Measurements from ENCODE around the gene CCN5. TPM values are rescaled to one million over a fixed set of nuclear protein-coding genes. Genes with fewer than 3 reads are reported as not detected.
A peak's percentile ranks its signal among the peaks of the same experiment; 100 is the strongest.

Gene CCN5
- total and polyA plus RNA-seq, 2 experiments from 2014 or later = 0.20 TPM; not detected in 1

- no peaks in the 10 kb centered on the region for H3K4me1 ChIP-seq (ENCODE audit: low read depth)
- TF ChIP-seq CTCF (IDR thresholded peaks at IDR 0.05; ENCODE audit: low read depth, low read length) = no peak
Observed at GRCh38 chr20:44776980-44777379, 61.8 kb downstream of the CCN5 start.

More at GRCh38 chr20:44776980-44777379, 61.8 kb downstream of the CCN5 start:
- no peak overlapping the region for H3K4me3 ChIP-seq
- peak; percentile 50 to 74 for DNase-seq (ENCODE audit: low read depth in 1 of 2, low spot score in 1 of 2)
- no peak overlapping the region for H3K27ac ChIP-seq
- H3K36me3 ChIP-seq = no peaks in the 10 kb centered on the region
- no peaks in the 10 kb centered on the region for H3K27me3 ChIP-seq
- no peaks in the 10 kb centered on the region for H3K9me3 ChIP-seq (ENCODE audit: low read depth)

Other genes with a start within 250 kb of the CCN5 start
- 5.6 and 6.1 TPM in 2 replicates for gene TTPAL, start 239.5 kb upstream of the CCN5 start, total RNA-seq
- 6.6 and 9.8 TPM in 2 replicates for gene TTPAL, start 239.5 kb upstream of the CCN5 start, polyA plus RNA-seq
- 49.2 and 82.9 TPM in 2 replicates for gene SERINC3, start 193.3 kb upstream of the CCN5 start, total RNA-seq
- 73.8 and 95.1 TPM in 2 replicates for gene SERINC3, start 193.3 kb upstream of the CCN5 start, polyA plus RNA-seq
- 100 and 112 TPM in 2 replicates for gene PKIG, start 132.8 kb upstream of the CCN5 start, total RNA-seq
- 68.0 and 90.4 TPM in 2 replicates for gene PKIG, start 132.8 kb upstream of the CCN5 start, polyA plus RNA-seq
- 10.0 and 18.9 TPM in 2 replicates for gene ADA, start 63.7 kb upstream of the CCN5 start, total RNA-seq
- 16.7 and 28.6 TPM in 2 replicates for gene ADA, start 63.7 kb upstream of the CCN5 start, polyA plus RNA-seq
- gene KCNK15, start 30.5 kb downstream of the CCN5 start, total RNA-seq = 0.07 TPM in 1 of 2 replicates, not detected in the other
- gene KCNK15, start 30.5 kb downstream of the CCN5 start, polyA plus RNA-seq = 0.32 TPM in 1 of 2 replicates, not detected in the other
- 4.3 and 5.3 TPM in 2 replicates for gene RIMS4, start 95.2 kb downstream of the CCN5 start, total RNA-seq
- 2.0 and 3.6 TPM in 2 replicates for gene RIMS4, start 95.2 kb downstream of the CCN5 start, polyA plus RNA-seq
- 66.0 and 66.8 TPM in 2 replicates for gene YWHAB, start 170.3 kb downstream of the CCN5 start, total RNA-seq
- 167 and 242 TPM in 2 replicates for gene YWHAB, start 170.3 kb downstream of the CCN5 start, polyA plus RNA-seq
- gene PABPC1L, start 194.7 kb downstream of the CCN5 start, total RNA-seq = 15.3 and 36.0 TPM in 2 replicates
- gene PABPC1L, start 194.7 kb downstream of the CCN5 start, polyA plus RNA-seq = 14.9 and 17.2 TPM in 2 replicates
- gene TOMM34, start 245.0 kb downstream of the CCN5 start, total RNA-seq = 79.2 and 80.0 TPM in 2 replicates
- gene TOMM34, start 245.0 kb downstream of the CCN5 start, polyA plus RNA-seq = 107 and 130 TPM in 2 replicates